Forelimb muscle (tissue), 1 donor: ENCODE results near the gene XRCC3. TPM values are rescaled to one million over a fixed set of nuclear protein-coding genes. Genes with fewer than 3 reads are reported as not detected.

Experiments used
- DNase-seq: peaks from one replicate; pipeline ENCODE4 v3.0.0-alpha.2; 2013; ENCODE audit warnings: low read depth
- polyA plus RNA-seq: library from polyadenylated mRNA; unstranded; fragments of 120-200 nt; gene quantifications from one replicate; pipeline ENCODE4 v1.2.1, GENCODE V29; 2013; ENCODE audit not compliant: insufficient read length

The XRCC3 gene
- polyA plus RNA-seq, 1 donor, result 10.2 TPM

GRCh38 chr14:103738701-103739451, 23.6 kb upstream of the XRCC3 start:
- no peak for DNase-seq

GRCh38 chr14:103738166-103738565, 22.9 kb upstream of the XRCC3 start:
- DNase-seq, result no peak

- DNase-seq, result no peak
Observed at GRCh38 chr14:103737432-103738045, 22.3 kb upstream of the XRCC3 start.

GRCh38 chr14:103736546-103737431, 21.5 kb upstream of the XRCC3 start:
- DNase-seq, result no peak

GRCh38 chr14:103735815-103736545, 20.7 kb upstream of the XRCC3 start:
- no peak for DNase-seq

- no peak for DNase-seq
Observed at GRCh38 chr14:103735439-103735814, 20.2 kb upstream of the XRCC3 start.

- no peak for DNase-seq
Observed at GRCh38 chr14:103735022-103735421, 19.8 kb upstream of the XRCC3 start.

GRCh38 chr14:103734081-103734888, 19.0 kb upstream of the XRCC3 start:
- no peak for DNase-seq

GRCh38 chr14:103733651-103734050, 18.4 kb upstream of the XRCC3 start:
- DNase-seq, result no peak

- no peak for DNase-seq
Observed at GRCh38 chr14:103732868-103733620, 17.8 kb upstream of the XRCC3 start.

- DNase-seq, result no peak
Observed at GRCh38 chr14:103731916-103732867, 16.9 kb upstream of the XRCC3 start.

- DNase-seq, result no peak
Observed at GRCh38 chr14:103731481-103731880, 16.2 kb upstream of the XRCC3 start.

- DNase-seq, result no peak
Observed at GRCh38 chr14:103730490-103731035, 15.3 kb upstream of the XRCC3 start.

GRCh38 chr14:103729496-103730448, 14.5 kb upstream of the XRCC3 start:
- DNase-seq, result no peak

- DNase-seq, result no peak
Observed at GRCh38 chr14:103728721-103729120, 13.5 kb upstream of the XRCC3 start.

GRCh38 chr14:103728141-103728540, 12.9 kb upstream of the XRCC3 start:
- no peak for DNase-seq

GRCh38 chr14:103727313-103727980, 12.2 kb upstream of the XRCC3 start:
- DNase-seq, result no peak
